Amygdala (tissue), 56 donors: Measurements from ENCODE around the gene KLK15.

Experiments used
- DNase-seq, 56 donors: peaks; one replicate each; lab custom pipeline; 2025; lab: John Stamatoyannopoulos, UW

Gene KLK15

DNA sequence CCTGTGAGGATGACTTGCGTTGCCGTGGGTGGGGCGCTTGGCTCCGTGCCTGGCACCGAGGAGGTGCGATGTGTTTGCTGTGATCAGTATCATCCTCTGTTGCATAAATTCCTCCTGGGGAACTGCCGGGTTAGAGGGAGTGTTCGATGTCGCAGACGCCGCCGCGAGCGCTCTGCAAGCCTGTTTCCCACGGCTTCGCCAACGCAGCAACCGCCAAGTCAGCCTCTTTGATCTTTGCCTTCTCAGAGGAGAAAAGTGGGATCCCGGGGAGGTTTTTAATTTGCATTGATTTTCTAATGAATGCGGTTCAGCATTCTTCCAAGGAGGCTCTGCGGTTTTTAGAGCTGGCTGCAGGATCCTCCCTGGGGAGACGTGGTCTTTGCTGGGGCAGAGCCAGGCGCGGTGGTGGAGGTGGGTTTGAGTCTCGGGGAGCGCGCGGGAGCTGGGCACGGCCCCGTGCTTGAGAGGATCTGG lies 55.5 kb downstream of the KLK15 start:
- DNase-seq = no peak

DNA sequence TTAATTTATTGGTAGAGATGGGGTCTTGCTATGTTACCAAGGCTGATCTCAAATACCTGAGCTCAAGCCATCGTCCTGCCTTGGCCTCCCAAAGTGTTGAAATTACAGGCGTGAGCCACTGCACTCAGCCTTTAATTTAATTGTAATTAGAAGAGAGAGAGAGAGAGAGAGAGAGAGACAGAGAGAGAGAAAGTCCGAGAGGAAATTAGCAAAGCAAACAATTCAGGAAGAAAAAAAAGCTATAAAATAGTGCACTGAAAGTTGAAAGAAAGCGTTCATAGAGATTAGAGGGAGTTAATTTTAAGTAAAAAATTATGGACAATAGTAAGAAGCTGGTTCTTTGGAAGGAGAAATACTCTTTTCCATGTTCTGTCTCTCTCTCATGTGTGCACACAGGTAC lies 56.1 kb downstream of the KLK15 start:
- DNase-seq = no peak

DNA sequence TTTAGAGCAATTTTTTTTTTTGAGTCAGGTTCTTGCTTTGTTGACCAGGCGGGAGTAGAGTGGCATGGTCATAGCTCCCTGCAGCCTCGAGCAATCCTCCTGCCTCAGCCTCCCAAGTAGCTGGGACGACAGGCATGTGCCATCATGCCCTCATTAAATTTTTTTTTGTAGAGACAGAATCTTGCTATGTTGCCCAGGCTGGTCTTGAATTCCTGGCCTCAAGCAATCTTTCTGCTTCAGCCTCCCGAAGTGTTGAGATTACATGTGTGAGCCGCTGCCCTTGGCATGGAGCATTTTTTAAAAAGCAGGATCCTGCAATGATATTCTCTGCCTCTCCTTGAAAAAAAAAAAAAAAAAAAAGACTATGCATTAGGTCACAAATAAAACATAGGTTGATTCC lies 57.2 kb downstream of the KLK15 start:
- no peak for DNase-seq
